IMR-90 (cell line): ENCODE data around the gene ZC3H12D. TPM values are rescaled to one million over a fixed set of nuclear protein-coding genes. Genes with fewer than 3 reads are reported as not detected.

Experiments
- ATAC-seq: fragments of 200-7000 bp; cut with Tn5 transposase; 2 replicates; pipeline ENCODE4 v1.9.1; 2020; ENCODE audit warnings: low read depth, mild to moderate bottlenecking, moderate library complexity
- BruUV-seq: library from RNA; stranded (reverse); fragments of 400-500 nt; replicated peaks from 2 replicates; lab custom pipeline; 2021; lab: Mats Ljungman, UMichigan
- CTCF ChIA-PET: fragments of 300-600 bp; formaldehyde crosslinking; extraction: SDS; loops from one replicate; lab custom pipeline; 2021; ENCODE audit warnings: antibody characterized with exemption; lab: Yijun Ruan, JAX
- POLR2A ChIA-PET: fragments of 300-600 bp; sonication (Branson Sonifier 250); formaldehyde crosslinking; loops from one replicate; lab custom pipeline; 2022; ENCODE audit warnings: antibody characterized with exemption; ENCODE audit not compliant: unreplicated experiment; lab: Charles Lee
- DNase-seq: peaks from one replicate; pipeline ENCODE4 v3.0.0; 2013
- H2AFZ ChIP-seq: replicated peaks from 2 replicates; pipeline ENCODE3; 2013; ENCODE audit warnings: low read length, mild to moderate bottlenecking; ENCODE audit not compliant: poor library complexity
- H2AK5ac ChIP-seq: 2 replicates; pipeline ENCODE4 v1.6.1; 2013; ENCODE audit warnings: low read depth, low read length, inconsistent platforms
- H2AK9ac ChIP-seq: replicated peaks from 2 replicates; pipeline ENCODE3; 2013; ENCODE audit warnings: mild to moderate bottlenecking, low read depth, low read length, moderate library complexity; ENCODE audit not compliant: poor library complexity
- H2BK120ac ChIP-seq: 2 replicates; pipeline ENCODE4 v1.6.1; 2013; ENCODE audit warnings: low read depth, low read length, inconsistent platforms
- H2BK15ac ChIP-seq: 3 replicates; pipeline ENCODE4 v1.6.1; 2013; ENCODE audit warnings: low read depth, low read length, inconsistent platforms
- H2BK20ac ChIP-seq: 2 replicates; pipeline ENCODE4 v1.6.1; 2013; ENCODE audit warnings: low read depth, mild to moderate bottlenecking, inconsistent platforms, low read length, moderate library complexity
- H2BK5ac ChIP-seq: 2 replicates; pipeline ENCODE4 v1.6.1; 2013; ENCODE audit warnings: mild to moderate bottlenecking, low read depth, low read length, inconsistent platforms; ENCODE audit not compliant: poor library complexity, severe bottlenecking
- H3K14ac ChIP-seq: replicated peaks from 2 replicates; pipeline ENCODE4 v1.6.1; 2013; ENCODE audit warnings: low read depth, low read length, inconsistent platforms
- H3K18ac ChIP-seq: 2 replicates; pipeline ENCODE4 v1.6.1; 2013; ENCODE audit warnings: low read depth, low read length, control low read depth
- H3K23ac ChIP-seq: 2 replicates; pipeline ENCODE4 v1.6.1; 2013; ENCODE audit warnings: low read depth, low read length, inconsistent platforms
- H3K27ac ChIP-seq: 2 replicates; pipeline ENCODE4 v1.5.1; 2013; ENCODE audit warnings: mild to moderate bottlenecking, control low read depth, low read length; ENCODE audit not compliant: insufficient read depth
- H3K27me3 ChIP-seq: 2 replicates; pipeline ENCODE4 v1.6.1; 2013; ENCODE audit warnings: low read length; ENCODE audit not compliant: control insufficient read depth, insufficient read depth
- H3K36me3 ChIP-seq: 2 replicates; pipeline ENCODE4 v1.6.1; 2013; ENCODE audit warnings: low read length, mixed read lengths; ENCODE audit not compliant: control insufficient read depth, insufficient read depth
- H3K4ac ChIP-seq: 2 replicates; pipeline ENCODE4 v1.6.1; 2013; ENCODE audit warnings: low read depth, low read length, inconsistent platforms
- H3K4me1 ChIP-seq: 2 replicates; pipeline ENCODE4 v1.6.1; 2013; ENCODE audit warnings: low read length, mixed read lengths; ENCODE audit not compliant: control insufficient read depth, insufficient read depth
- H3K4me2 ChIP-seq: 2 replicates; pipeline ENCODE4 v1.6.1; 2013; ENCODE audit warnings: low read depth, mild to moderate bottlenecking, control low read depth, low read length, moderate library complexity
- H3K4me3 ChIP-seq: 2 replicates; pipeline ENCODE4 v1.5.1; 2013; ENCODE audit warnings: low read depth, mild to moderate bottlenecking, control low read depth, low read length, moderate library complexity; ENCODE audit not compliant: insufficient read depth
- H3K56ac ChIP-seq: 2 replicates; pipeline ENCODE4 v1.6.1; 2013; ENCODE audit warnings: low read length, inconsistent platforms; ENCODE audit not compliant: insufficient read depth; ENCODE audit errors: extremely low read depth
- H3K79me1 ChIP-seq, 2 experiments: 2 replicates each; pipeline ENCODE4 v1.6.1; 2013; ENCODE audit warnings: low read length in 2 of 2, inconsistent platforms in 1 of 2, low read depth in 1 of 2
- H3K9ac ChIP-seq: 2 replicates; pipeline ENCODE4 v1.6.1; 2013; ENCODE audit warnings: low read depth, low read length, control low read depth
- H3K9me1 ChIP-seq: 2 replicates; pipeline ENCODE4 v1.6.1; 2013; ENCODE audit warnings: low read length, inconsistent platforms; ENCODE audit not compliant: insufficient read depth
- H3K9me3 ChIP-seq: 2 replicates; pipeline ENCODE4 v1.6.1; 2013; ENCODE audit warnings: low read length; ENCODE audit not compliant: control insufficient read depth, insufficient read depth
- H4K20me1 ChIP-seq: 2 replicates; pipeline ENCODE4 v1.6.1; 2013; ENCODE audit warnings: low read length, inconsistent platforms; ENCODE audit not compliant: insufficient read depth
- H4K5ac ChIP-seq: 2 replicates; pipeline ENCODE4 v1.6.1; 2013; ENCODE audit warnings: mild to moderate bottlenecking, low read depth, low read length, control low read depth
- H4K8ac ChIP-seq, 2 experiments: 2 replicates each; pipeline ENCODE4 v1.6.1; 2013; ENCODE audit warnings: low read depth in 2 of 2, low read length in 2 of 2, control low read depth in 1 of 2, inconsistent platforms in 1 of 2
- H4K91ac ChIP-seq: 2 replicates; pipeline ENCODE4 v1.6.1; 2013; ENCODE audit warnings: low read depth, low read length, inconsistent platforms; ENCODE audit not compliant: insufficient read depth
- CHD1 ChIP-seq: IDR thresholded peaks from 2 replicates; pipeline ENCODE4 v1.6.1; 2012; ENCODE audit warnings: low read depth, low read length, improper control_type of control experiment
- CTCF ChIP-seq: conservative IDR thresholded peaks from 2 replicates; pipeline ENCODE4 v1.5.1; 2012; ENCODE audit warnings: mild to moderate bottlenecking, low read depth, low read length, improper control_type of control experiment
- NFE2L2 ChIP-seq: fragments of 150-350 bp; IDR thresholded peaks from 2 replicates; pipeline ENCODE4 v1.6.1; 2016; ENCODE audit warnings: low read depth, mild to moderate bottlenecking, low read length
- RAD21 ChIP-seq: IDR thresholded peaks from 2 replicates; pipeline ENCODE4 v1.6.1; 2012; ENCODE audit warnings: low read length, improper control_type of control experiment
- SMC3 ChIP-seq: fragments of 150-350 bp; IDR thresholded peaks from 2 replicates; pipeline ENCODE4 v1.6.1; 2016; ENCODE audit warnings: low read depth, mild to moderate bottlenecking, antibody characterized with exemption, low read length, moderate library complexity
- WGBS, 2 experiments: methylation state at CpG; one replicate each; pipeline versions ENCODE4 v1.1.5 to v1.1.7; 2013; ENCODE audit warnings: missing lambda C conversion rate in 2 of 2; ENCODE audit not compliant: insufficient read length in 1 of 2; ENCODE audit errors: extremely low coverage in 2 of 2; 5-methylcytosine and 5-hydroxymethylcytosine counted together
- dilution Hi-C: fragments of 300-500 bp; cut with HindIII; formaldehyde crosslinking; loops from one replicate; pipeline ENCODE4 v1.14.3; 2018; ENCODE audit warnings: low sequenced_read_pairs; ENCODE audit not compliant: unreplicated experiment
- in situ Hi-C: fragments of 300-500 bp; cut with MboI; formaldehyde crosslinking; loops from 3 replicates; pipeline ENCODE4 v1.14.3; 2019; ENCODE audit warnings: low sequenced_read_pairs, inconsistent platforms, mixed read lengths
- intact Hi-C: fragments of 100-400 bp; cut with micrococcal nuclease; formaldehyde crosslinking; loops from 2 replicates; pipeline ENCODE4 v1.10.0; 2022
- polyA plus RNA-seq, 3 experiments: library from polyadenylated mRNA; depleted of rRNA; stranded (reverse); fragments of >200 nt; gene quantifications; 2 replicates each; pipeline ENCODE4 v1.2.3, GENCODE V29; 2012; ENCODE audit warnings: low replicate concordance in 1 of 3
- total RNA-seq: library from RNA; depleted of rRNA; stranded (reverse); fragments of >200 nt; gene quantifications from 2 replicates; pipeline ENCODE4 v1.2.3, GENCODE V29; 2012

The ZC3H12D gene
- total and polyA plus RNA-seq, 2 of the 4 experiments (the other 2 are of a cell fraction) = under 0.01 to 0.12 TPM

GRCh38 chr6:149414009-149414408, 70.8 kb downstream of the ZC3H12D start:
- Histone ChIP-seq H3K4ac (no peak overlapping the region), H2AK5ac (no peak overlapping the region), H3K4me1 (no peaks in the 10 kb centered on the region), H2BK120ac (no peak overlapping the region), H3K9ac (no peak overlapping the region), H4K20me1 (no peaks in the 10 kb centered on the region), H3K79me1 (no peaks in the 10 kb centered on the region; a peak in 1 of 4 replicates), H3K4me3 (no peak overlapping the region), H3K36me3 (peaks cover 5% of the 10 kb centered on the region), H4K91ac (no peak overlapping the region), H3K18ac (no peak overlapping the region), H2AFZ (no peak overlapping the region), H3K23ac (no peak overlapping the region), H3K9me1 (no peaks in the 10 kb centered on the region), H2BK20ac (no peak overlapping the region), H3K56ac (no peak overlapping the region), H3K9me3 (no peaks in the 10 kb centered on the region), H4K5ac (no peak overlapping the region), H3K14ac (no peak overlapping the region), H3K4me2 (no peak overlapping the region), H2BK5ac (no peak overlapping the region), H3K27ac (no peak overlapping the region), H4K8ac (no peak overlapping the region), H2BK15ac (no peak overlapping the region), H3K27me3 (no peaks in the 10 kb centered on the region), H2AK9ac (no peak overlapping the region)
- intact Hi-C loops (no loop called here), dilution Hi-C loops (no loop called here), in situ Hi-C loops (no loop called here)
- WGBS, 2 experiments = no CpG with 5 or more reads among the region's 4 CpGs
- TF ChIP-seq NFE2L2 (no peak), CHD1 (no peak), RAD21 (no peak), CTCF (no peak), SMC3 (no peak)
- no peak for ATAC-seq
- ChIA-PET POLR2A (no interaction called here), CTCF (no interaction called here)
- BruUV-seq = no TSS peak
- DNase-seq = no peak
